K562 (cell line): ENCODE results near the gene MRPL52. TPM values are rescaled to one million over a fixed set of nuclear protein-coding genes. Genes with fewer than 3 reads are reported as not detected.

Source experiments
- AFF1 ChIP-seq, 2 experiments: fragments of 450-650 bp; IDR thresholded peaks; 2 replicates each; pipeline ENCODE4 v1.6.1; 2018; ENCODE audit warnings: mild to moderate bottlenecking in 2 of 2, low read depth in 1 of 2; ENCODE audit not compliant: partially characterized antibody in 2 of 2
- ETV1 ChIP-seq: fragments of 450-650 bp; conservative IDR thresholded peaks from 2 replicates; pipeline ENCODE4 v1.6.1; 2016; ENCODE audit warnings: missing genetic modification characterization, control low read depth, low read depth, missing compliant biosample characterization
- FOXA1 ChIP-seq: fragments of 450-650 bp; IDR thresholded peaks from 2 replicates; pipeline ENCODE4 v1.6.1; 2016; ENCODE audit warnings: mild to moderate bottlenecking, borderline replicate concordance
- MLX ChIP-seq, 2 experiments: fragments of 450-650 bp in 1 of 2; sonication (generic) in 1 of 2; formaldehyde crosslinking; conservative IDR thresholded peaks; 2 replicates each; pipeline versions ENCODE4 v1.4.0 to v1.8.1; 2020 to 2022; ENCODE audit warnings: mild to moderate bottlenecking in 1 of 2, missing genetic modification reagents in 1 of 2
- NUFIP1 ChIP-seq: fragments of 450-650 bp; IDR thresholded peaks from 2 replicates; pipeline ENCODE4 v1.6.1; 2018; ENCODE audit not compliant: partially characterized antibody
- PPARD ChIP-seq: fragments of 250-450 bp; sonication (Bioruptor Pico); IDR thresholded peaks from 2 replicates; pipeline ENCODE4 v1.8.0; 2022; ENCODE audit warnings: inconsistent platforms, mild to moderate bottlenecking, moderate library complexity
- TBP ChIP-seq: optimal IDR thresholded peaks from 2 replicates; pipeline ENCODE3; 2011; ENCODE audit warnings: low read depth, low read length, improper control_type of control experiment
- XRCC4 ChIP-seq: IDR thresholded peaks from one replicate; pipeline ENCODE4 v1.6.1; 2011; ENCODE audit not compliant: insufficient read depth, insufficient read length; ENCODE audit errors: extremely low read depth
- ZNF165 ChIP-seq: fragments of 250-450 bp; sonication (Bioruptor Pico); IDR thresholded peaks from 2 replicates; pipeline ENCODE4 v1.4.0; 2020; ENCODE audit warnings: borderline replicate concordance
- polyA plus RNA-seq, 8 experiments: library from polyadenylated mRNA; depleted of rRNA in 4 of 8; stranded (reverse) in 5 of 8; unstranded in 3 of 8; fragments of >200 nt; fragmentation: Nextera tagmentation in 2 of 8; fragmentation: Illumina TruSeq in 1 of 8; extraction: Ambion mirVana in 2 of 8; extraction: Trizol in 1 of 8; gene quantifications; 2 replicates each; pipeline versions ENCODE4 v1.2.1 to v1.2.3, GENCODE V29; 2011 to 2014; ENCODE audit warnings: inconsistent platforms in 1 of 8, missing spikeins in 1 of 8
- total RNA-seq, 7 experiments: library from RNA; depleted of rRNA in 6 of 7; stranded (reverse); fragments of >200 nt in 6 of 7; fragmentation: Illumina TruSeq in 2 of 7; extraction: Trizol in 2 of 7; gene quantifications; 2 replicates each; pipeline versions ENCODE4 v1.2.1 to v1.2.3, GENCODE V29; 2011 to 2021; ENCODE audit warnings: low replicate concordance in 1 of 7
- TF ChIP-seq, protein P1 (sequence below): fragments of 450-650 bp; IDR thresholded peaks from 2 replicates; pipeline ENCODE4 v1.6.1; 2014; ENCODE audit warnings: low read depth, mild to moderate bottlenecking, moderate library complexity, borderline replicate concordance
- TF ChIP-seq, protein P2 (sequence below): IDR thresholded peaks from 3 replicates; pipeline ENCODE4 v1.6.1; 2011; ENCODE audit warnings: borderline replicate concordance, mild to moderate bottlenecking; ENCODE audit not compliant: insufficient read length, insufficient read depth
- TF ChIP-seq, protein P3 (sequence below), 2 experiments: fragments of 150-350 bp in 1 of 2; IDR thresholded peaks; 2 replicates each; pipeline ENCODE4 v1.6.1; 2012 to 2016; ENCODE audit warnings: low read depth in 2 of 2, low read length in 2 of 2, mild to moderate bottlenecking in 1 of 2, moderate library complexity in 1 of 2

The MRPL52 gene
- total and polyA plus RNA-seq, 9 of the 15 experiments (the other 6 are each of a cell fraction or from before 2014, with no cell fraction given) = 56.5 to 213 (median 168) TPM

GRCh38 chr14:22829661-22830442, at the start of gene MRPL52 (continued):
- TF ChIP-seq, protein P1, sequence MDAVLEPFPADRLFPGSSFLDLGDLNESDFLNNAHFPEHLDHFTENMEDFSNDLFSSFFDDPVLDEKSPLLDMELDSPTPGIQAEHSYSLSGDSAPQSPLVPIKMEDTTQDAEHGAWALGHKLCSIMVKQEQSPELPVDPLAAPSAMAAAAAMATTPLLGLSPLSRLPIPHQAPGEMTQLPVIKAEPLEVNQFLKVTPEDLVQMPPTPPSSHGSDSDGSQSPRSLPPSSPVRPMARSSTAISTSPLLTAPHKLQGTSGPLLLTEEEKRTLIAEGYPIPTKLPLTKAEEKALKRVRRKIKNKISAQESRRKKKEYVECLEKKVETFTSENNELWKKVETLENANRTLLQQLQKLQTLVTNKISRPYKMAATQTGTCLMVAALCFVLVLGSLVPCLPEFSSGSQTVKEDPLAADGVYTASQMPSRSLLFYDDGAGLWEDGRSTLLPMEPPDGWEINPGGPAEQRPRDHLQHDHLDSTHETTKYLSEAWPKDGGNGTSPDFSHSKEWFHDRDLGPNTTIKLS = peak; percentile 74; the same call in 1 of the 2 replicates
- no peak for TF ChIP-seq AFF1 (IDR thresholded peaks at IDR 0.05; ENCODE audit: low read depth in 1 of 2, partially characterized antibody in 2 of 2)
- no peak for TF ChIP-seq NUFIP1
- no peak for TF ChIP-seq ZNF165 (CRISPR knock-in tag)
- no peak for TF ChIP-seq PPARD (CRISPR knock-in tag)
- TF ChIP-seq MLX (CRISPR knock-in tag; conservative IDR thresholded peaks at IDR 0.05) = no peak
- no peak for TF ChIP-seq XRCC4
- TF ChIP-seq, protein P2, sequence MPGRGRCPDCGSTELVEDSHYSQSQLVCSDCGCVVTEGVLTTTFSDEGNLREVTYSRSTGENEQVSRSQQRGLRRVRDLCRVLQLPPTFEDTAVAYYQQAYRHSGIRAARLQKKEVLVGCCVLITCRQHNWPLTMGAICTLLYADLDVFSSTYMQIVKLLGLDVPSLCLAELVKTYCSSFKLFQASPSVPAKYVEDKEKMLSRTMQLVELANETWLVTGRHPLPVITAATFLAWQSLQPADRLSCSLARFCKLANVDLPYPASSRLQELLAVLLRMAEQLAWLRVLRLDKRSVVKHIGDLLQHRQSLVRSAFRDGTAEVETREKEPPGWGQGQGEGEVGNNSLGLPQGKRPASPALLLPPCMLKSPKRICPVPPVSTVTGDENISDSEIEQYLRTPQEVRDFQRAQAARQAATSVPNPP = no peak
- TF ChIP-seq, protein P3, sequence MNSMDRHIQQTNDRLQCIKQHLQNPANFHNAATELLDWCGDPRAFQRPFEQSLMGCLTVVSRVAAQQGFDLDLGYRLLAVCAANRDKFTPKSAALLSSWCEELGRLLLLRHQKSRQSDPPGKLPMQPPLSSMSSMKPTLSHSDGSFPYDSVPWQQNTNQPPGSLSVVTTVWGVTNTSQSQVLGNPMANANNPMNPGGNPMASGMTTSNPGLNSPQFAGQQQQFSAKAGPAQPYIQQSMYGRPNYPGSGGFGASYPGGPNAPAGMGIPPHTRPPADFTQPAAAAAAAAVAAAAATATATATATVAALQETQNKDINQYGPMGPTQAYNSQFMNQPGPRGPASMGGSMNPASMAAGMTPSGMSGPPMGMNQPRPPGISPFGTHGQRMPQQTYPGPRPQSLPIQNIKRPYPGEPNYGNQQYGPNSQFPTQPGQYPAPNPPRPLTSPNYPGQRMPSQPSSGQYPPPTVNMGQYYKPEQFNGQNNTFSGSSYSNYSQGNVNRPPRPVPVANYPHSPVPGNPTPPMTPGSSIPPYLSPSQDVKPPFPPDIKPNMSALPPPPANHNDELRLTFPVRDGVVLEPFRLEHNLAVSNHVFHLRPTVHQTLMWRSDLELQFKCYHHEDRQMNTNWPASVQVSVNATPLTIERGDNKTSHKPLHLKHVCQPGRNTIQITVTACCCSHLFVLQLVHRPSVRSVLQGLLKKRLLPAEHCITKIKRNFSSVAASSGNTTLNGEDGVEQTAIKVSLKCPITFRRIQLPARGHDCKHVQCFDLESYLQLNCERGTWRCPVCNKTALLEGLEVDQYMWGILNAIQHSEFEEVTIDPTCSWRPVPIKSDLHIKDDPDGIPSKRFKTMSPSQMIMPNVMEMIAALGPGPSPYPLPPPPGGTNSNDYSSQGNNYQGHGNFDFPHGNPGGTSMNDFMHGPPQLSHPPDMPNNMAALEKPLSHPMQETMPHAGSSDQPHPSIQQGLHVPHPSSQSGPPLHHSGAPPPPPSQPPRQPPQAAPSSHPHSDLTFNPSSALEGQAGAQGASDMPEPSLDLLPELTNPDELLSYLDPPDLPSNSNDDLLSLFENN (IDR thresholded peaks at IDR 0.05; ENCODE audit: low read depth in 2 of 2, low read length in 2 of 2) = no peak
- TF ChIP-seq FOXA1 = no peak
- peak; percentile 89 for TF ChIP-seq ETV1 (tag)
- TF ChIP-seq TBP = peak; percentile 83
